IPS-20b (cell line): ENCODE measurements around the gene KCNIP4.

Experiments
- H3K27ac ChIP-seq: one replicate; pipeline ENCODE4 v1.5.1; 2013; ENCODE audit warnings: low read length
- H3K27me3 ChIP-seq: 2 replicates; pipeline ENCODE4 v1.6.1; 2013; ENCODE audit warnings: mild to moderate bottlenecking, low read length, inconsistent platforms; ENCODE audit not compliant: insufficient read depth
- H3K36me3 ChIP-seq: 2 replicates; pipeline ENCODE4 v1.6.1; 2013; ENCODE audit warnings: low read depth, mild to moderate bottlenecking, inconsistent platforms, low read length, moderate library complexity; ENCODE audit not compliant: insufficient read depth
- H3K4me1 ChIP-seq: 2 replicates; pipeline ENCODE4 v1.6.1; 2013; ENCODE audit warnings: mild to moderate bottlenecking, control low read depth, inconsistent platforms, low read length, moderate library complexity; ENCODE audit not compliant: insufficient read depth
- H3K4me3 ChIP-seq: 2 replicates; pipeline ENCODE4 v1.5.1; 2013; ENCODE audit warnings: mild to moderate bottlenecking, low read length, inconsistent platforms
- H3K9ac ChIP-seq: 2 replicates; pipeline ENCODE4 v1.6.1; 2013; ENCODE audit warnings: low read depth, mild to moderate bottlenecking, inconsistent platforms, low read length, moderate library complexity
- H3K9me3 ChIP-seq: 2 replicates; pipeline ENCODE4 v1.6.1; 2013; ENCODE audit warnings: mild to moderate bottlenecking, low read depth, low read length, inconsistent platforms; ENCODE audit not compliant: insufficient read depth

The KCNIP4 gene

GRCh38 chr4:21061902-21062301 is 886.7 kb downstream of the KCNIP4 start:
- Histone ChIP-seq H3K27ac (no peak overlapping the region), H3K36me3 (no peaks in the 10 kb centered on the region), H3K4me1 (no peaks in the 10 kb centered on the region), H3K27me3 (no peaks in the 10 kb centered on the region), H3K9ac (no peak overlapping the region), H3K9me3 (no peaks in the 10 kb centered on the region), H3K4me3 (no peak overlapping the region)

- Histone ChIP-seq H3K9ac (no peak overlapping the region), H3K4me1 (no peaks in the 10 kb centered on the region)
Measured at GRCh38 chr4:21046141-21046540, 902.4 kb downstream of the KCNIP4 start.

DNA sequence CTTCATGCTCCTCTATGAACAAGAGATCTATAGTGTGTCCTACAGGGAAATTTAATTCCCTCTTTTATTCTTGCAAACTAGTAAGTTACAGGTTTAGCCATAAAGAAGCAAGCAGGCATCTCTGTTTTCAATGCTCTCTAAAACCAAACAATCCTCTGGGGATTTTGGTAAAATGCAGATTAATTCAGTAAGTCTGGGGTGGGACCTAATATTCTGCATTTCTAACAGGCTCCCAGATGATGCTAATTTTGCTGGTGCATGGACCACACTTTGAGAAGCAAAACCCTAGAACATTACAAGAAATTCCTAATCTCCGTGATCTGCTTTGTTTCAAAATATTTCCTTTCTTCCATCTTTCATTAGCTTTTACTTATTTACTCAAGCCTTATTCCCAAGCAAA is 903.5 kb downstream of the KCNIP4 start:
- Histone ChIP-seq H3K4me3 (no peak overlapping the region), H3K9me3 (no peaks in the 10 kb centered on the region), H3K27me3 (no peaks in the 10 kb centered on the region), H3K4me1 (no peaks in the 10 kb centered on the region), H3K9ac (no peak overlapping the region), H3K36me3 (no peaks in the 10 kb centered on the region), H3K27ac (no peak overlapping the region)

More at GRCh38 chr4:21046141-21046540, 902.4 kb downstream of the KCNIP4 start:
- no peak overlapping the region for H3K27ac ChIP-seq
- no peak overlapping the region for H3K4me3 ChIP-seq
- no peaks in the 10 kb centered on the region for H3K27me3 ChIP-seq
- H3K36me3 ChIP-seq = no peaks in the 10 kb centered on the region
- no peaks in the 10 kb centered on the region for H3K9me3 ChIP-seq

DNA sequence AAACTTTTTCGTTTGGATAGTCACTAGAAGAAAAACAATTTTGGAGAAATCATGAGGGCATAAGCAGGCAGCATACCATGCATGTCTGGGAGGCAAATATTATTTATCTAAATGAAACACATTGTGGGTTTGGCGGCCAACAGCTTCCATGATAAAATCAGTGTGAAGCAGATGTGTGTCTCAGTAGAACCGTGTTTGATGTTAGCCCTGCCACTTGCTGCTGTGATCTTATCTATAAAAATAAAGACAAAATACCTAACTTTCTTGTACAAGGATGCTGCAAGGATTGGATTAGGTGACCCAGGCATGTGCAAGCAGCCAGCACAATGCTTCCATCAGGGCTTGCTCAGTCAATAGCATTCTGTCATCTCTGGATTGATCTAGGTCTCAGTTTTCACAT is 906.9 kb downstream of the KCNIP4 start:
- Histone ChIP-seq H3K27ac (no peak overlapping the region), H3K9me3 (no peaks in the 10 kb centered on the region), H3K27me3 (no peaks in the 10 kb centered on the region), H3K9ac (no peak overlapping the region), H3K4me3 (no peak overlapping the region), H3K36me3 (no peaks in the 10 kb centered on the region), H3K4me1 (no peaks in the 10 kb centered on the region)

- Histone ChIP-seq H3K4me3 (no peak overlapping the region), H3K27ac (no peak overlapping the region), H3K4me1 (no peaks in the 10 kb centered on the region), H3K9ac (no peak overlapping the region), H3K27me3 (no peaks in the 10 kb centered on the region), H3K9me3 (no peaks in the 10 kb centered on the region), H3K36me3 (no peaks in the 10 kb centered on the region)
Measured at GRCh38 chr4:21034728-21035127, 913.8 kb downstream of the KCNIP4 start.

DNA sequence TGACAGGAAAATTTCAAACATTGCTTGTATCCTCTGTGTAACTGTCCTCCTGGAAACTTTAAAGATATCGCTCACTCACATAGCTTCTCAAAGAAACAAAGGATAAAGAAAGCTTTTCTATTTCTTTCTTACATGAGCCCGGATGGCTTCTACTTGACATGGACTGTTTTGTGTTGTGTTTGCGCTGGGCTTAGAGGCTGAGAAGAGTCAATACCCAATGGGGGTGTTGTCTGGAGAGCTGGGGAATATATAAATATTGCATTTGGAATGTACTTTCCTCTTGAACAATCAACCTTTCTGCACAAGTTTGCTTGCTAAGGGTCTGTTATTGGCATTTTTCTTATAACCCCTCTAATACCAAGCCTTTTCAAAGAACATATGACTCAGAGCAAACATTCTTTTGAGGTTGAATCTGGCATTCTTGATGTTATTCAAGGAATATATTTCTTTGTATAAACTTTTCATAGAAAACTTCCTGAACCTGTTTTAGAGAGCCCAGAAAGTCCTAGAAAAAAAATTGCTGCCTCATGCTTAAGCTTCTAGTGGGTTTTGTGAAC is 916.4 kb downstream of the KCNIP4 start:
- Histone ChIP-seq H3K4me3 (no peak overlapping the region), H3K4me1 (no peaks in the 10 kb centered on the region), H3K27ac (no peak overlapping the region), H3K36me3 (no peaks in the 10 kb centered on the region), H3K9ac (no peak overlapping the region), H3K27me3 (no peaks in the 10 kb centered on the region), H3K9me3 (no peaks in the 10 kb centered on the region)

DNA sequence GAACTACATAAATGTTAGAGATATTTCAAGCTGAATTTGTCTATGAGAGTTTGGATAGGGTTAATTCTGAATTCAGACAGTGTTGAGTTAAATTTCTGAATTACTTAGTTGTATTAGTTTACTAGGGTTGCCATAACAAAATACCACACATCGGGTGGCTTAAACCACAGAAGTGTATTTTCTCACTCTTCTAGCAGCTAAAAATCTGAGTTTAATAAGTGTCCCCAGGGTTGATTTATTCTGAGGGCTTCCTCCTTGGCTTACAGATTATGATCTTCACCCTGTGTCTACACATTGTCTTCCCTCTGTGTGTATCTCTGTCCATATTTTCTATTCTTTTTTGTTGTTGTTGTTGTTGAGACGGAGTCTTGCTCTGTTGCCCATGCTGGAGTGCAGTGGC is 929.8 kb downstream of the KCNIP4 start:
- no peaks in the 10 kb centered on the region for H3K4me1 ChIP-seq
- no peaks in the 10 kb centered on the region for H3K36me3 ChIP-seq
- H3K9me3 ChIP-seq = no peaks in the 10 kb centered on the region
- no peaks in the 10 kb centered on the region for H3K27me3 ChIP-seq
- H3K9ac ChIP-seq = no peak overlapping the region
- no peak overlapping the region for H3K4me3 ChIP-seq
- H3K27ac ChIP-seq = no peak overlapping the region

DNA sequence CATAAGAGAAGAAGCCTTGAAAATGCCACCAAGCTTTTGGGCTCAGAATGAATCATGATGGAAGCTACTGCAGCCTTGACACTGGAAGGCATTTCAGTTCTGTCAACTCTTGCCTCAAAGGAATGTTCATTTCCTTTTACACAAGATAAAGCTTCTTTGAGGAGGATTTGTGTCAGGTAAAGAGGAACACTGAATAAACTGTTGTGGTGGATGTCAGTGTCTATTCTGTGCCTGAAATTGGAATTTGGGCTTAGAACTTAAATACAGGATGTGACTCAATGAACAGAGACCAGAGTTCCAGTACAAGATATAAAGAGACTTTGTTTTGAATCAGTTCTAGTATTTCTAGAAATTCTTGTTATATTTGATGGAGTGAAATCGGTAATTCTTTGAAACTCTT is 935.1 kb downstream of the KCNIP4 start:
- no peaks in the 10 kb centered on the region for H3K36me3 ChIP-seq
- H3K4me3 ChIP-seq = no peak overlapping the region
- H3K9me3 ChIP-seq = no peaks in the 10 kb centered on the region
- no peak overlapping the region for H3K9ac ChIP-seq
- H3K27ac ChIP-seq = no peak overlapping the region
- no peaks in the 10 kb centered on the region for H3K4me1 ChIP-seq
- H3K27me3 ChIP-seq = no peaks in the 10 kb centered on the region

DNA sequence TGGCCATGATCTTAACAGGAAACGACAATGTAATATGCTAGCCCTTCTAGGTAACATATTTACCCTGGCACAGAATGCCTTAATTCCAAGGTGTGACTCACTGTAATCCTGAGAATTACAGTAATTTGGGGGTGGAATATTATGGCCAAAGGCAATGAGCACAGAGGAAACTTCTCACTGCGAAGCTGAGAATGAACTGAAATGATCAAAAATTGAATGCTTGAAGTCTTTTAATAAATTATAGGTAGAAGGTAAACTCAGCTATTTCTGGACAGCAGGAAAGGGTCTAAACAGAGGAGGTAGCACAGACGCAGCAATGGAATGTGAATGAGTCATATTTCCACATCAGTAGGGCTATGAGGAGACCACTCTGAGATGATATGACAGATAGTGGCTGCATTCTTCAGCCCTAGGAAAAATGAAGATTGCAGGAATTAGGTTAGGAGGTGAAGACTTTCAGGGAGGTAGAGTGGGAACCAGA is 935.7 kb downstream of the KCNIP4 start:
- no peaks in the 10 kb centered on the region for H3K36me3 ChIP-seq
- no peaks in the 10 kb centered on the region for H3K9me3 ChIP-seq
- H3K27me3 ChIP-seq = no peaks in the 10 kb centered on the region
- no peak overlapping the region for H3K9ac ChIP-seq
- no peak overlapping the region for H3K4me3 ChIP-seq
- no peaks in the 10 kb centered on the region for H3K4me1 ChIP-seq
- H3K27ac ChIP-seq = no peak overlapping the region

DNA sequence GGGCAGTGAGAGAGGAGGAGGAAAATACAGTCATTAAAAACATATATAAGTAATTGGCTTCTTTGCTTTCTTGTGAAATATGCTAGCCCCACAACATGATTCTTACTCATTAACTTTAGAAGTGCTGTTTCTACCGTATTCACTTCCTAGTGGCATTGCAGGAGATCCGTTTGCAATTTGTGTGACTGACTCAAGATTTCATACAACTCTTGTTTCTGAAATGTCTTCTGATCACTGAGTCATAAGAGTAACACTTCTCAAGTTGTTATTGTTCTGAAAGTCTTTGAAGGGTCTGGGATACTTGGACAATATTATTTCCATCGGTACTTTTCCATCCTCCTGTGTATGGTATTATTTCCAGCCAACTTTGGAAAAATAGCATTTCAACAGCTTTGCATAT is 937.5 kb downstream of the KCNIP4 start:
- no peaks in the 10 kb centered on the region for H3K9me3 ChIP-seq
- no peak overlapping the region for H3K4me3 ChIP-seq
- no peaks in the 10 kb centered on the region for H3K4me1 ChIP-seq
- no peak overlapping the region for H3K27ac ChIP-seq
- no peaks in the 10 kb centered on the region for H3K36me3 ChIP-seq
- H3K27me3 ChIP-seq = no peaks in the 10 kb centered on the region
- no peak overlapping the region for H3K9ac ChIP-seq

GRCh38 chr4:21009956-21010355 is 938.6 kb downstream of the KCNIP4 start:
- Histone ChIP-seq H3K4me1 (no peaks in the 10 kb centered on the region), H3K4me3 (no peak overlapping the region), H3K9me3 (no peaks in the 10 kb centered on the region), H3K9ac (no peak overlapping the region), H3K27ac (no peak overlapping the region), H3K36me3 (no peaks in the 10 kb centered on the region), H3K27me3 (no peaks in the 10 kb centered on the region)

DNA sequence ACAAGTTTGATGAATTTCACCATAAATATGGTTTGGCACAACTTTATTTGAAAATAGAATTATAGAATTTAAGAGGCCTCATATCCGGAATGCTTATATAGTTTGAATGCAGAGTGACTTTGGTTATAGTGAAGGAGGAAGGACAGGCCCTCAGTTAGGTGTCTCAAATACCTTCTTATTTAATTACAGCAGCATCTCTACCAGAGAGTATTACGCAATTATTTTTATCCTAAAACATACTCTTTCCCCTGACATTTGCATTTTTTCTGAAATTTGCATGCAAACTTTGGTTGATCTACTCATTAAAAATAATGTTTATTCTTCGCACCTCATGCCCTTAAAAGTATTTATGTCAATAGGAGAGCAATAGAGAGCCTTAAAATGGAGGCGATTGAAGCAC is 942.9 kb downstream of the KCNIP4 start:
- no peak overlapping the region for H3K4me3 ChIP-seq
- H3K27me3 ChIP-seq = no peaks in the 10 kb centered on the region
- H3K36me3 ChIP-seq = no peaks in the 10 kb centered on the region
- no peaks in the 10 kb centered on the region for H3K4me1 ChIP-seq
- H3K9ac ChIP-seq = no peak overlapping the region
- no peak overlapping the region for H3K27ac ChIP-seq
- H3K9me3 ChIP-seq = no peaks in the 10 kb centered on the region
